SK-N-SH treated with all-trans-retinoic acid at 6 μM for 48 hours (cell line): Measurements from ENCODE around the gene SOX5.

Source experiments
- GLIS3 ChIP-seq: fragments of 250-450 bp; sonication (Bioruptor Pico); IDR thresholded peaks from 2 replicates; pipeline ENCODE4 v1.5.0; 2020; ENCODE audit warnings: mild to moderate bottlenecking, moderate library complexity
- OSR1 ChIP-seq: fragments of 250-450 bp; sonication (Bioruptor Pico); IDR thresholded peaks from 2 replicates; pipeline ENCODE4 v1.8.0; 2022; ENCODE audit warnings: moderate library complexity, mild to moderate bottlenecking, inconsistent platforms
- TCF4 ChIP-seq: fragments of 250-450 bp; sonication (Bioruptor Pico); IDR thresholded peaks from 2 replicates; pipeline ENCODE4 v1.8.0; 2021; ENCODE audit warnings: mild to moderate bottlenecking, moderate library complexity, borderline replicate concordance
- TOX ChIP-seq: fragments of 250-450 bp; sonication (Bioruptor Pico); IDR thresholded peaks from 2 replicates; pipeline ENCODE4 v1.8.0; 2021; ENCODE audit warnings: mild to moderate bottlenecking, moderate library complexity, borderline replicate concordance
- ZNF70 ChIP-seq: fragments of 450-650 bp; formaldehyde crosslinking; IDR thresholded peaks from 2 replicates; pipeline ENCODE4 v1.5.0; 2020; ENCODE audit warnings: mild to moderate bottlenecking, moderate library complexity

DNA sequence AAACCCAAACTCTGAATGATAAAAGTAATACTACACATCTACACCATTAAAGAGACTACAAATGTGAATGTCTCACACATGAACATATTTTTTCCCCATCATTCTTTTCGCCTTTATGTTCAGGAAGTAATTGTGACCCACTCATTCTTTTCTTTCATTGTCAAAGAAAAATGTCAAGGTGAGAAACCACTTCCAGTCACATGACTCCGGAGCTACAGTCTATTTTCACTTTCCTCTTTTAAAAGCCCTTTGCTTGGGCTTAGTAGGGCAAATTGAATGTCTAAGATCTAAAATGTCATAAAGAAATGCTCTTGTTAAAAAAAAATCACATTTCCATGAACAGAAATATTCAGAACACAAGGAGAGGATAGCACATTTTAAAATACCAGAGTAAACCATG lies 461.3 kb downstream of the SOX5 start:
- no peak for TF ChIP-seq OSR1
- no peak for TF ChIP-seq TOX
- no peak for TF ChIP-seq TCF4 (CRISPR knock-in tag)
- TF ChIP-seq GLIS3 (CRISPR knock-in tag) = no peak
- no peak for TF ChIP-seq ZNF70 (CRISPR knock-in tag)
